ENCODE results near the gene ZNF581.

ZNF581 gene

GRCh38 chr19:55633861-55634260 lies 9.6 kb upstream of the ZNF581 start:
- DNase-seq = no peak

- DNase-seq = no peak
These were observed 8.1 kb upstream of the ZNF581 start for GRCh38 chr19:55635334-55635717.

- no peak for DNase-seq
These were observed 7.5 kb upstream of the ZNF581 start for GRCh38 chr19:55635856-55636440.

- no peak for DNase-seq
These were observed 6.7 kb upstream of the ZNF581 start for GRCh38 chr19:55636723-55637122.

- DNase-seq = no peak
These were observed 5.9 kb upstream of the ZNF581 start for GRCh38 chr19:55637534-55637933.

- DNase-seq = peak in 1 of 2 experiments; percentile 18
These were observed 4.5 kb upstream of the ZNF581 start for GRCh38 chr19:55638864-55639359.

- DNase-seq = peak; percentile 37 to 64
These were observed 3.3 kb upstream of the ZNF581 start for GRCh38 chr19:55640043-55640576.

GRCh38 chr19:55640577-55641425 lies 2.6 kb upstream of the ZNF581 start, which contains the start of gene ZNF580:
TSS of gene ZNF580 (plus strand) at chr19:55641002. CDS start at chr19:55642509, 1,507 bp downstream.
- DNase-seq = peak; percentile 64 to 81

- peak in 1 of 2 experiments; percentile 61 for DNase-seq
These were observed 1.9 kb upstream of the ZNF581 start for GRCh38 chr19:55641426-55642152.

GRCh38 chr19:55642153-55643002 lies 1.1 kb upstream of the ZNF581 start:
- peak in 1 of 2 experiments; percentile 53 for DNase-seq

GRCh38 chr19:55643887-55644176 lies 383 bp downstream of the ZNF581 start:
- DNase-seq = no peak

GRCh38 chr19:55644191-55644833 lies 863 bp downstream of the ZNF581 start:
- no peak for DNase-seq

- no peak for DNase-seq
These were observed 1.5 kb downstream of the ZNF581 start for GRCh38 chr19:55644842-55645511.

- no peak for DNase-seq
These were observed 2.0 kb downstream of the ZNF581 start for GRCh38 chr19:55645512-55645881.

- DNase-seq = peak in 1 of 2 experiments; percentile 52
These were observed 3.7 kb downstream of the ZNF581 start for GRCh38 chr19:55646889-55647731.

- DNase-seq = peak; percentile 70 to 83
These were observed 4.5 kb downstream of the ZNF581 start, which contains the start of gene CCDC106 for GRCh38 chr19:55647732-55648584. TSS of gene CCDC106 (plus strand) at chr19:55648212. CDS start at chr19:55649047, 835 bp downstream.

GRCh38 chr19:55648585-55649267 lies 5.3 kb downstream of the ZNF581 start:
- no peak for DNase-seq
